ENCODE measurements around the gene ADGRA1.

The ADGRA1 gene

DNA sequence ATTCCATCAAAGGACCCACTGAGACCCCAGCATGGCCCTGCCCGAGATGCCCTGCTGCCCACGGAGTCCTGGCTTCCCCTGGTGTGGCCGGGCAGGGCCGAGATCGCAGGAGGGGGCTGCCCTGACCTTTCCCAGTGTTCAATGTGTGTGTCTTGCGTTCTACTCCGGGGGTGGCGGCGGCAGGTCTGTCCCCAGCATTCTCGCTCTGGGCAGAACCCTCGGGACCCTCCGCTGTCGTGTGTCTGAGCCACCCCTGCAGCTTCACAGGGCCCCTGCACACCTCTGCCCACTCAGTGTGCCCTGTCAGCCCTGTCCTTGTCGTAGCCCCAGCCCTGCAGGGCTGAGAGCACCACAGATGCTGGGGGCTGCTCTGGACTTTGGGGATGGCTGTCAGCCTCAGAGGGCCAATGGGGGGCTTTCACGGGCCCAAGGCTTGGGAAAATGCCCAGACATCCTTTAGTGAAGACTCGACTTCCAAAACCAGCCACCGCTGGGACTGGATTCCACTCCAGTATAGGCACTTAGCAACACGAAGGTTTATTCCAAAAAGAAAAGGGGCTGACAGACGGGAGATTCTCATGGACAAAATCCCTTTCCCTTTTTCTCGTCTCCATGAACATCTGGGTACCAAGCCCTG is 42.3 kb downstream of the ADGRA1 start:
- Histone ChIP-seq H3K36me3 (replicated peaks; ENCODE audit: low read depth, low read length) (no peaks in the 10 kb centered on the region), H3K9me3 (ENCODE audit: insufficient read depth, low read length) (no peaks in the 10 kb centered on the region), H3K79me2 (ENCODE audit: low read length) (no peaks in the 10 kb centered on the region), H3K4me2 (ENCODE audit: low read length) (no peak overlapping the region), H3K4me1 (ENCODE audit: low read length) (no peaks in the 10 kb centered on the region), H3K9ac (ENCODE audit: low read length) (no peak overlapping the region), H2AFZ (ENCODE audit: low read depth, low read length) (no peak overlapping the region), H3K27ac (ENCODE audit: low read length) (no peak overlapping the region), H3K4me3 (ENCODE audit: low read length) (no peak overlapping the region), H4K20me1 (ENCODE audit: insufficient read depth, low read length) (no peaks in the 10 kb centered on the region), H3K27me3 (ENCODE audit: low read depth, low read length) (no peaks in the 10 kb centered on the region)
- TF ChIP-seq, protein P1, sequence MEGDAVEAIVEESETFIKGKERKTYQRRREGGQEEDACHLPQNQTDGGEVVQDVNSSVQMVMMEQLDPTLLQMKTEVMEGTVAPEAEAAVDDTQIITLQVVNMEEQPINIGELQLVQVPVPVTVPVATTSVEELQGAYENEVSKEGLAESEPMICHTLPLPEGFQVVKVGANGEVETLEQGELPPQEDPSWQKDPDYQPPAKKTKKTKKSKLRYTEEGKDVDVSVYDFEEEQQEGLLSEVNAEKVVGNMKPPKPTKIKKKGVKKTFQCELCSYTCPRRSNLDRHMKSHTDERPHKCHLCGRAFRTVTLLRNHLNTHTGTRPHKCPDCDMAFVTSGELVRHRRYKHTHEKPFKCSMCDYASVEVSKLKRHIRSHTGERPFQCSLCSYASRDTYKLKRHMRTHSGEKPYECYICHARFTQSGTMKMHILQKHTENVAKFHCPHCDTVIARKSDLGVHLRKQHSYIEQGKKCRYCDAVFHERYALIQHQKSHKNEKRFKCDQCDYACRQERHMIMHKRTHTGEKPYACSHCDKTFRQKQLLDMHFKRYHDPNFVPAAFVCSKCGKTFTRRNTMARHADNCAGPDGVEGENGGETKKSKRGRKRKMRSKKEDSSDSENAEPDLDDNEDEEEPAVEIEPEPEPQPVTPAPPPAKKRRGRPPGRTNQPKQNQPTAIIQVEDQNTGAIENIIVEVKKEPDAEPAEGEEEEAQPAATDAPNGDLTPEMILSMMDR (IDR thresholded peaks at IDR 0.05; ENCODE audit: low read depth, low read length): no peak
- TF ChIP-seq EZH2phosphoT487 (IDR thresholded peaks at IDR 0.05; ENCODE audit: low read depth): no peak

- no peak for TF ChIP-seq EZH2phosphoT487 (IDR thresholded peaks at IDR 0.05; ENCODE audit: low read depth)
- TF ChIP-seq, protein P1 (IDR thresholded peaks at IDR 0.05; ENCODE audit: low read depth, low read length): no peak
- no peak overlapping the region for H3K9ac ChIP-seq (ENCODE audit: low read length)
- H2AFZ ChIP-seq (ENCODE audit: low read depth, low read length): no peak overlapping the region
- no peak overlapping the region for H3K4me2 ChIP-seq (ENCODE audit: low read length)
- H4K20me1 ChIP-seq (ENCODE audit: insufficient read depth, low read length): no peaks in the 10 kb centered on the region
- no peaks in the 10 kb centered on the region for H3K9me3 ChIP-seq (ENCODE audit: insufficient read depth, low read length)
- H3K27me3 ChIP-seq (ENCODE audit: low read depth, low read length): no peaks in the 10 kb centered on the region
- no peaks in the 10 kb centered on the region for H3K36me3 ChIP-seq (replicated peaks; ENCODE audit: low read depth, low read length)
- H3K4me3 ChIP-seq (ENCODE audit: low read length): no peak overlapping the region
- no peaks in the 10 kb centered on the region for H3K4me1 ChIP-seq (ENCODE audit: low read length)
- H3K27ac ChIP-seq (ENCODE audit: low read length): no peak overlapping the region
- no peaks in the 10 kb centered on the region for H3K79me2 ChIP-seq (ENCODE audit: low read length)
These were observed 42.9 kb downstream of the ADGRA1 start for GRCh38 chr10:133130602-133131001.

DNA sequence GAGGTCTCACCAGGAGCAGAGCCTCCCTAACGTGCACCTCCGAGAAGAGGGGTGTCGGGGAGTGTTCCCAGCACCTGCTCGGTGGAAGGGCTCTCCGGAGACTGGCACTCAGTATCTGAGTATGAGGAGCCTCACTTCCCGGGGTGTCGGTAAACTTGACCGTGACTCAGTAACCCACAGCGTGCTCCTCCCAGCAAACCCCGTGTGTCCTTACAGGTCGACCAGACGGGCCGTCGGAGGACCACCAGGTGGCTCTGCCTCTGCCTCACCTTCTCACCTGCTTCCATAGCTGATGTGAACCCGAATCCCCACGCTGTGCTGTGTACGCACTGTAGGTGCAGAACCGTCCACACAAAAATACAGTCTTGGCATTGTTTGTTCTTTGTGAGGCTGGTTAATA is 43.3 kb downstream of the ADGRA1 start:
- Histone ChIP-seq H2AFZ (ENCODE audit: low read depth, low read length) (no peak overlapping the region), H3K79me2 (ENCODE audit: low read length) (no peaks in the 10 kb centered on the region), H3K36me3 (replicated peaks; ENCODE audit: low read depth, low read length) (no peaks in the 10 kb centered on the region), H3K4me2 (ENCODE audit: low read length) (no peak overlapping the region), H3K4me3 (ENCODE audit: low read length) (no peak overlapping the region), H4K20me1 (ENCODE audit: insufficient read depth, low read length) (no peaks in the 10 kb centered on the region), H3K27ac (ENCODE audit: low read length) (no peak overlapping the region), H3K9me3 (ENCODE audit: insufficient read depth, low read length) (no peaks in the 10 kb centered on the region), H3K4me1 (ENCODE audit: low read length) (no peaks in the 10 kb centered on the region), H3K27me3 (ENCODE audit: low read depth, low read length) (no peaks in the 10 kb centered on the region), H3K9ac (ENCODE audit: low read length) (no peak overlapping the region)
- TF ChIP-seq EZH2phosphoT487 (IDR thresholded peaks at IDR 0.05; ENCODE audit: low read depth): no peak
- TF ChIP-seq, protein P1 (IDR thresholded peaks at IDR 0.05; ENCODE audit: low read depth, low read length): no peak

DNA sequence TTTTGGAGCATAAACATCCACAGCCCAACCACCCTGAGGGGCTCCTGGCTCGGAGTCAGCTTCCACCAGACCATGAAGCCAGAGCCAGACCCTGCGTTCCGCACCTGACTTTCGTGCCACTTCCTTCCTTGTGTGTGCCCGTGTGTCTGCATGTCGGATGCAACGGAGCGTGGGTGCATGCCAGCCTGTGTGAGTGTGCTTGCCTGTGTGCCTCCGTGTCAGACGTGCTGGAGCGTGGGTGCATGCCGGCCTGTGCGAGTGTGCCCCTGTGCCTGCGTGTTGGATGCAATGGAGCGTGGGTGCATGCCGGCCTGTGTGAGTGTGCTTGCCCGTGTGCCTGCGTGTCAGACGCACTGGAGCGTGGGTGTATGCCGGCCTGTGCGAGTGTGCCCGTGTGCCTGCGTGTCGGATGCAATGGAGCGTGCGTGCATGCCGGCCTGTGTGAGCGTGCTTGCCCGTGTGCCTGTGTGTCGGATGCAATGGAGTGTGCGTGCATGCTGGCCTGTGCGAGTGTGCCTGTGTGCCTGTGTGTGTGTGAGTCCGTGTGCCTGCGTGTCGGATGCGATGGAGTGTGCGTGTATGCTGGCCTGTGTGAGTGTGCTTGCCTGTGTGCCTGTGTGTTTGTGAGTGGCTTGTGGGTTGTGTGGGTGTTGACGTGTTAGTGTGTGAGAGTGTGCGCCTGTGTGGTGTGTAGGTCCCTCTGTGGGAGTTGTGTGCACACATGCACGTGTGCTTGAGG is 44.2 kb downstream of the ADGRA1 start:
- no peak overlapping the region for H3K27ac ChIP-seq (ENCODE audit: low read length)
- H3K36me3 ChIP-seq (replicated peaks; ENCODE audit: low read depth, low read length): no peaks in the 10 kb centered on the region
- no peaks in the 10 kb centered on the region for H3K27me3 ChIP-seq (ENCODE audit: low read depth, low read length)
- no peak overlapping the region for H2AFZ ChIP-seq (ENCODE audit: low read depth, low read length)
- no peaks in the 10 kb centered on the region for H4K20me1 ChIP-seq (ENCODE audit: insufficient read depth, low read length)
- TF ChIP-seq EZH2phosphoT487 (IDR thresholded peaks at IDR 0.05; ENCODE audit: low read depth): no peak
- TF ChIP-seq, protein P1 (IDR thresholded peaks at IDR 0.05; ENCODE audit: low read depth, low read length): no peak
- no peaks in the 10 kb centered on the region for H3K4me1 ChIP-seq (ENCODE audit: low read length)
- no peaks in the 10 kb centered on the region for H3K79me2 ChIP-seq (ENCODE audit: low read length)
- no peak overlapping the region for H3K4me2 ChIP-seq (ENCODE audit: low read length)
- H3K4me3 ChIP-seq (ENCODE audit: low read length): no peak overlapping the region
- H3K9ac ChIP-seq (ENCODE audit: low read length): no peak overlapping the region
- H3K9me3 ChIP-seq (ENCODE audit: insufficient read depth, low read length): no peaks in the 10 kb centered on the region
